GM10266 (cell line): ENCODE measurements around the gene TOP1.
"Not testable (repeated sequence)": the region's sequence is repeated elsewhere in the genome, so short reads cannot be mapped to it uniquely, and the experiment has no call there.

Source experiments
- DNase-seq: peaks from one replicate; pipeline ENCODE4 v3.0.0; 2012; ENCODE audit errors: extremely low spot score
- TF ChIP-seq, protein P1 (sequence below): IDR thresholded peaks from 2 replicates; pipeline ENCODE4 v1.5.1; 2012; ENCODE audit warnings: mild to moderate bottlenecking, low read depth; ENCODE audit not compliant: control insufficient read depth, insufficient read depth; ENCODE audit errors: missing control alignments

The TOP1 gene

DNA sequence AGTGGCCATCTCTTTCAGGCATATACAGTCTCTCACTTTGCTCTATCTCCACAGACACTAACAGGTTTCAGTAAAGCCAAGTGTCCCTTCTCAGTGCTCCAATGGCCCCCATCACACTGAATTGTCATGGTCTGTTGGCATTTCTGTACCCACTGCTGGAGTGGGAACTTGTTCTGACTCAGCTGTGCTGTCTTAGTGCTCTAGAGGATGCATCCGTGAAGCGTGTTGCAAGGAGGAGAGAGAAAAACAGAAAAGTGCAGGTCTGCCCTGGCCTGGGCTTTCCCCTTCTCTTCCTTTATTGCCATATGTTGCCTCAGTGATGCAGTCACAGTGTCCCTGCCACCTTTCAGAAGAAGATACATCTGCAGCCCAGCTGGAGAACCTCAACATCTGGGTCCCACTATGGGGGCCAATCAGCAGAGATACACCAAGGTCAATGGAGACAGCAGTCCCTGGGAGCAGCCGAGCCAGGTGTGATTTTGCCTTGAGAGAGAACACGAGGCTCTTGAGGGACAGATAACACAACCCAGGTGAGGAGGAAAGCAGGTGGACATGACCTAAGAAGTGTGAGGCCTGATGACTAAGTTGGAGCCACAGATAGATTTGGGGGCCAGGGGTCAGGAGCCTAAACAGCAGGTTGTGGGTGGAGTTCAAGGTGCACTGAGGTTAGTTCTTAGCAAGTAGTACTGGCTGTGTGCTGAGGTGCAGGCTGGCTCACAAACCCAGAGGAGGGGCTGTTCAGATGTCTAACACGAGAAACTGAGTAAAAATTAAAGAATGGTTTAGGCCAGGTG lies 103.2 kb downstream of the TOP1 start:
- TF ChIP-seq, protein P1, sequence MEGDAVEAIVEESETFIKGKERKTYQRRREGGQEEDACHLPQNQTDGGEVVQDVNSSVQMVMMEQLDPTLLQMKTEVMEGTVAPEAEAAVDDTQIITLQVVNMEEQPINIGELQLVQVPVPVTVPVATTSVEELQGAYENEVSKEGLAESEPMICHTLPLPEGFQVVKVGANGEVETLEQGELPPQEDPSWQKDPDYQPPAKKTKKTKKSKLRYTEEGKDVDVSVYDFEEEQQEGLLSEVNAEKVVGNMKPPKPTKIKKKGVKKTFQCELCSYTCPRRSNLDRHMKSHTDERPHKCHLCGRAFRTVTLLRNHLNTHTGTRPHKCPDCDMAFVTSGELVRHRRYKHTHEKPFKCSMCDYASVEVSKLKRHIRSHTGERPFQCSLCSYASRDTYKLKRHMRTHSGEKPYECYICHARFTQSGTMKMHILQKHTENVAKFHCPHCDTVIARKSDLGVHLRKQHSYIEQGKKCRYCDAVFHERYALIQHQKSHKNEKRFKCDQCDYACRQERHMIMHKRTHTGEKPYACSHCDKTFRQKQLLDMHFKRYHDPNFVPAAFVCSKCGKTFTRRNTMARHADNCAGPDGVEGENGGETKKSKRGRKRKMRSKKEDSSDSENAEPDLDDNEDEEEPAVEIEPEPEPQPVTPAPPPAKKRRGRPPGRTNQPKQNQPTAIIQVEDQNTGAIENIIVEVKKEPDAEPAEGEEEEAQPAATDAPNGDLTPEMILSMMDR: no peak
- DNase-seq: no peak

GRCh38 chr20:41132388-41132775 lies 103.8 kb downstream of the TOP1 start:
- not testable (repeated sequence) for DNase-seq

DNA sequence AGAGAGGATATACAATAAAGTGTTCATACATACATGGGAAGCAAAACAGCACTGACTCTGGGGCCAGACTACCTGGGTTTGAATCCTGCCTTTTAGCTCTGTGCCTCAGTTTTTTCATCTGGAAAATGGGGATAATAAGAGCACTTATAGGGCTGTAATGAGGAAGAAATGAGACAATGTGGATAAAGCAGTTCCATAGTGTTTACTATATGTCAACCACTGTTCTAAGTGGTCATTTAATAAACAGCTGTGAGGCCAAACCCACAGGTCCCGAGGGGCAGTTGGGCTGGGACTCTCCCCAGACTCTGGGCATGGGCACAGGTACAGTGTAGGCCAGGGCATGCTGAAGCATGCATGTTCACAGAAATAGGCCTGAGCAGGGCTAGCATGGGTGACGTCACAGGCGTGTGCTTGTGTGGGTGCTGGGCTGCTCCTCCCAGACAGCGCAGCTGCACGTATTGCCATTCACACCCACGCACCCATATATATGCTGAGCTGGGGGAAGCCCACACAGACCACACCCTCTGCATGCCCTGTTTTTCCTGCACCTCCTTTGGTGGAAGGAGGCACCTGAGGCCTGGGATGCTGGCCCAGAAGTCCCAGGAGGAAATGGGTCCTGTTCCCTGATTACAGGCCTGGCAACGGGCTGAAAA lies 105.2 kb downstream of the TOP1 start:
- TF ChIP-seq, protein P1: no peak
- DNase-seq: peak; percentile 83

DNA sequence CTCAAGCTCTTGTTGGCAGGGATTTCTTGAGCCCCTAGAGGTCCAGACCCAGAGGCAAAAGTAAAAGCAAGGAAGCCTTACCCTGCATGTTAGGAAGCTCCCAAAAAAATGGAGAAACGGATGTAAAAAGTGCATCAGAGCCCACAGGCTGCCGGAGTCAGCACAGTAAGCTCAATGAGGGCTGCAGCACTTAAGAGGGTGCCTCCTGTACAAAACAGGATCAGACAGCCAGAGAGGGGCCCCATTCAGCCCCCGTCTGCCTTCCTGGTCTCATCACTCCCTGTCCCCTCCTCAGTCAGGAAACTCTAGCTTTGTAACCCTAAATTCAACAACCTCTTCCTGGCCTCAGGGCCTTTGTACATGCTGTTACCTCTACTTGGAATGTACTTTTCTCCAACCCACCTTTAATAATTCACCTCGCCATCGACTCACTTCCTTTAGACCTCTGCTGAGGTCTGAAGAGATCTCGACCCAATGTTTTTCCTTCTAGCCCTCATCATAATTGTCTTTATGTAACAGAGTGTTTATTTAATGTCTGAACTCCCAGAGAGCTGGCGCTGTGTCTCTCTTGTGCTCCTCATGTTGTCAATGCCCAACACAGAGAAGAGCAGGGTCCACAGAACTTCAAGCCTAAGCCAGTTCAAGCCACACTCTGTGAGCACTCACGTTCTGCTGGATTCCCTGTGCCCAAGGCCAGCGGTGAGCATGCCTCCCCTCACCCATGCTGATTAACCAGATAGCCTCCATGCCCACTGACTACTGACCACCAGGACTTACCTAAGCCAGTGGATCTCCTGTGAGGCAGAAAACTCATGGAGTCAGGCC lies 106.0 kb downstream of the TOP1 start:
- TF ChIP-seq, protein P1: no peak
- DNase-seq: no peak

GRCh38 chr20:41135187-41135887 lies 106.7 kb downstream of the TOP1 start:
- DNase-seq: peak; percentile 73

DNA sequence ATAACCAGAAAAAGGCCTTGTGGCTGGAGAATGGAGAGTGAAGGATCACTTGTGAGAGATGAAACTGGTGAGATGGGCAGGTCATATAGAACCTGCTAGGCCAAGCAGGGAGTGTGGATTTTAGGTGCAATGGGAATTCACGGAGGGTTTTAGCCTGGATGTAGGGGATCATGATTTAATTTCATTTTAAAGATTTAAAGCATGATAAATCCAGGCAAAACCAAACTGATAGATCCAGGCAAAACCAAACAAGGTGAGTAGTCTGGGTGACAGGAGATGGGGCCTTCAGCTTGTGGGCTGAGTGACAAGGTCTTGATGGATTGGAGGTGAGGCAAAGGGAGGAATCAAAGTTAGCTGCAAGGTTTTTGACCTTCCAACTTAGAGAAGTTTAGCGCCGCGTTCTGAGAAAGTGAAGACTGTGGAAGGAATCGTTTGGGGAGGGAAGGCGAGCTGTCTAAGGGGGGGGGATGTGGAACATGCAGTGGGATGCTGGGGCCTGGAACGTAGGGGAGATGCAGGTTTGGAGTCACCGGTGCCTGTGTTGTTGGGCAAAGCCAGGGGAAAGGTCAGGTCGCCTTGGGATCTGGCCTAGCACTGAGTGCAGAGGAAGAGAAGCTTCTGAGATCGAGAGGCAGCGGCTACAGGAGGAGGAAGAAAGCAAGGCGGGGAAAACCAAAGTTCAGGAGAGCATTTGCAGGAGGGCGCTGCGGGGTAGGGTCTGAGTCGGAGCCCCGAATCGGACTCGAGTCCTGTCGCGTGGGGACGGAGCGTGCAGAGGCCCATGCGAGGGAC lies 107.5 kb downstream of the TOP1 start:
- DNase-seq: no peak
- TF ChIP-seq, protein P1: no peak

More at GRCh38 chr20:41135187-41135887, 106.7 kb downstream of the TOP1 start:
- TF ChIP-seq, protein P1: peak; percentile 80
